Keratinocyte (primary cell): Measurements from ENCODE around the gene BCAR3.

Experiments
- CTCF ChIP-seq, 3 experiments: IDR thresholded peaks in 1 of 3; conservative IDR thresholded peaks in 1 of 3; optimal IDR thresholded peaks in 1 of 3; 2 replicates in 2 of 3; 3 replicates in 1 of 3; pipeline versions ENCODE3 to v1.5.1; 2011; ENCODE audit warnings: low read length in 3 of 3, mild to moderate bottlenecking in 3 of 3, moderate library complexity in 2 of 3, control low read depth in 1 of 3, inconsistent platforms in 1 of 3; ENCODE audit not compliant: insufficient read depth in 2 of 3; ENCODE audit errors: extremely low read depth in 1 of 3
- EZH2 ChIP-seq: IDR thresholded peaks from one replicate; pipeline ENCODE4 v1.6.1; 2012; ENCODE audit warnings: inconsistent platforms, mild to moderate bottlenecking, low read length, moderate library complexity

GRCh38 chr1:93617670-93618499 is 63.8 kb downstream of the BCAR3 start:
- no peak for TF ChIP-seq CTCF (optimal IDR thresholded peaks at IDR 0.05 in 1 of 3, IDR thresholded peaks at IDR 0.05 in 1 of 3, conservative IDR thresholded peaks at IDR 0.05 in 1 of 3; ENCODE audit: extremely low read depth in 1 of 3, insufficient read depth in 2 of 3, low read length in 3 of 3)
- TF ChIP-seq EZH2 = no peak
